Activated CD4-positive, alpha-beta memory T cell treated with anti-CD3 and anti-CD28 coated beads for 36 hours (primary cell): Measurements from ENCODE around the gene PTPRM. TPM values are rescaled to one million over a fixed set of nuclear protein-coding genes. Genes with fewer than 3 reads are reported as not detected.

Source experiments
- CTCF ChIA-PET: fragments of 350-600 bp; sonication (Branson Sonifier 250); formaldehyde crosslinking; loops from one replicate; lab custom pipeline; 2021; ENCODE audit warnings: antibody characterized with exemption, inconsistent platforms; lab: Charles Lee
- POLR2A ChIA-PET: fragments of 350-600 bp; sonication (Branson Sonifier 250); formaldehyde crosslinking; loops from one replicate; lab custom pipeline; 2021; ENCODE audit warnings: antibody characterized with exemption; lab: Charles Lee
- DNase-seq: peaks from one replicate; pipeline ENCODE4 v3.0.0-alpha.2; 2020
- H3K27ac Mint-ChIP-seq: one replicate; pipeline ENCODE4 v1.8.0; 2021; ENCODE audit warnings: mixed read lengths
- H3K27me3 Mint-ChIP-seq: one replicate; pipeline ENCODE4 v1.8.0; 2021; ENCODE audit warnings: mixed read lengths
- H3K36me3 Mint-ChIP-seq: one replicate; pipeline ENCODE4 v1.8.0; 2021; ENCODE audit warnings: mixed read lengths
- H3K4me1 Mint-ChIP-seq: one replicate; pipeline ENCODE4 v1.8.0; 2021; ENCODE audit warnings: low read depth, mixed read lengths
- H3K4me3 Mint-ChIP-seq: one replicate; pipeline ENCODE4 v1.8.0; 2021; ENCODE audit warnings: mild to moderate bottlenecking, mixed read lengths
- H3K9me3 Mint-ChIP-seq: one replicate; pipeline ENCODE4 v1.8.0; 2021; ENCODE audit warnings: mixed read lengths
- intact Hi-C: fragments of 100-400 bp; cut with micrococcal nuclease; formaldehyde crosslinking; loops from one replicate; pipeline ENCODE4 v1.15.1; 2023
- total RNA-seq, 2 experiments: library from RNA; stranded (reverse); gene quantifications; one replicate each; pipeline ENCODE4 v1.2.3, GENCODE V29; 2021

Gene PTPRM
- total RNA-seq, 2 experiments from 2014 or later, result 7.0 to 8.6 TPM

DNA sequence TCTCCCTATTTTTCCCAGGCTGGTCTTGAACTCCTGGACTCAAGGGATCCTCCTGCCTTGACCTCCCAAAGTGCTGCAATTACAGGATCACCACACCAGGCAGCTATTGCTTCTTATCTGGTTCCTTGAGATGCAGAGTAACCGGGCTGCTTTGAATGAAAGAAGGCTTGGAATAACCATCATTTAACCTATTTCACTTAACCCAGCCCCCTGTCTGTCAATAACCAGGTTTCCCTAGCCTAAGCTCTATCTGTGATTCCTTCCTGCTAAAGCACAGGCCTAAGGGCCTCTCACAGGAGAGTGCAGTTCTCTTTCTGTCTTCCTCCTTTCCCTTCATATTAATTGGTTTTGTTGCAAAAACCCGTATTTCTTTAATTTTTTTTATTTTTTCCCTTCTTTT lies 648.6 kb downstream of the PTPRM start:
- no peaks in the 10 kb centered on the region for H3K36me3 Mint-ChIP-seq
- H3K27ac Mint-ChIP-seq, result no peak overlapping the region
- DNase-seq, result no peak
- POLR2A ChIA-PET, result no interaction called here
- CTCF ChIA-PET, result no interaction called here
- H3K27me3 Mint-ChIP-seq, result no peaks in the 10 kb centered on the region
- peaks cover 2% of the 10 kb centered on the region for H3K9me3 Mint-ChIP-seq
- no peaks in the 10 kb centered on the region for H3K4me1 Mint-ChIP-seq
- intact Hi-C loops, result loop anchor here (5.0 kb wide), 1 partner anchor 523 kb away; no protein-coding TSS in a partner anchor
- H3K4me3 Mint-ChIP-seq, result no peak overlapping the region

GRCh38 chr18:8217051-8217564 lies 650.0 kb downstream of the PTPRM start:
- DNase-seq, result no peak

DNA sequence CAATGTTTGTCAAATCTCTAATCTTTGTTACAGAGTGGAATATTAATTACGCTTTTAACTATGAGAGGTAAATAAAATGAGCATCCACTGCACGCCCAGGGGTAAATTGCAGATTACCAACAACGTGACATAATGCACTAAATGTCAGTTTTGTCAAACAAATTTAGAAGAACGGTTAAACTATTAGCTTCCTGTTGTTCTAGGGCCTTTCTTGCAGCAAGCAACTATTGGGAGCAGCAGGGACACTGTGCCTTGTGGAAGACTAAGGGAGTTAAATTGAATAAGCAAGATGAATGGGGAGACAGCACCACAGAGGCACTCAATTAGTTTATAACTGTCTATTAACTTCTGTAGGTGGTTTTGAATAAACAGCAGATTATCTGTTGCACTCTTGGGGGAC lies 651.1 kb downstream of the PTPRM start:
- CTCF ChIA-PET, result no interaction called here

More at GRCh38 chr18:8217051-8217564, 650.0 kb downstream of the PTPRM start:
- POLR2A ChIA-PET, result no interaction called here
- H3K27me3 Mint-ChIP-seq, result no peaks in the 10 kb centered on the region
- CTCF ChIA-PET, result no interaction called here
- peaks cover 2% of the 10 kb centered on the region for H3K9me3 Mint-ChIP-seq
- intact Hi-C loops, result loop anchor here (5.0 kb wide), 1 partner anchor 525 kb away; no protein-coding TSS in a partner anchor
- H3K4me3 Mint-ChIP-seq, result no peak overlapping the region
- H3K36me3 Mint-ChIP-seq, result no peaks in the 10 kb centered on the region
- H3K27ac Mint-ChIP-seq, result no peak overlapping the region
- no peaks in the 10 kb centered on the region for H3K4me1 Mint-ChIP-seq

GRCh38 chr18:8221452-8221851 lies 654.3 kb downstream of the PTPRM start:
- Mint-ChIP-seq H3K4me3 (no peak overlapping the region), H3K36me3 (no peaks in the 10 kb centered on the region), H3K9me3 (peaks cover 6% of the 10 kb centered on the region), H3K27me3 (no peaks in the 10 kb centered on the region), H3K4me1 (no peaks in the 10 kb centered on the region), H3K27ac (no peak overlapping the region)
- DNase-seq, result no peak
- CTCF ChIA-PET, result no interaction called here
- intact Hi-C loops, result no loop called here
- POLR2A ChIA-PET, result no interaction called here

More for the DNA sequence above, 651.1 kb downstream of the PTPRM start:
- Mint-ChIP-seq H3K27me3 (no peaks in the 10 kb centered on the region), H3K9me3 (peaks cover 2% of the 10 kb centered on the region), H3K4me1 (no peaks in the 10 kb centered on the region), H3K36me3 (no peaks in the 10 kb centered on the region), H3K4me3 (no peak overlapping the region), H3K27ac (no peak overlapping the region)
- intact Hi-C loops, result loop anchor here (5.0 kb wide), 1 partner anchor 526 kb away; no protein-coding TSS in a partner anchor
- no peak for DNase-seq
- POLR2A ChIA-PET, result no interaction called here

GRCh38 chr18:8224576-8224975 lies 657.5 kb downstream of the PTPRM start:
- ChIA-PET CTCF (no interaction called here), POLR2A (no interaction called here)
- Mint-ChIP-seq H3K27ac (no peak overlapping the region), H3K9me3 (peaks cover 8% of the 10 kb centered on the region), H3K4me1 (no peaks in the 10 kb centered on the region), H3K36me3 (no peaks in the 10 kb centered on the region), H3K4me3 (no peak overlapping the region), H3K27me3 (no peaks in the 10 kb centered on the region)
- DNase-seq, result no peak
- intact Hi-C loops, result no loop called here

DNA sequence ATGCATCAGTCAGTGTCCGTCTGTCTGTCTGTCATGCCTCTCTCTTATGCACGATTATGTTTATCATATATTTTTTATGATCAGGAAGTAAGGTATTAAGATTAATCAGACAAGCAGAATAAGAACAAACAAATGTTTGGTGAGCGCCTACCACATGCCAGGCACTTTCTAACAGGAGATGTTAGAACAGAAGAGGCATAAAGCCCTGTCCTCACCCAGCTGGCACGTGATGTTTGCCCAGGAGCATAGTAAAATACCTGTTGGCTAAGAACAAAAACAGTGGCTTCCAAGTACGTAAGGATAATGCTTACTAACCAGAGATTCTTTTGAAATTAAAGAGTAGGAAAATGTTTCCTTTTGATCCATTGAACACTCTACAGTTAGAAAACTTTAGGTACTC lies 661.9 kb downstream of the PTPRM start:
- intact Hi-C loops, result no loop called here
- DNase-seq, result no peak
- H3K27me3 Mint-ChIP-seq, result no peaks in the 10 kb centered on the region
- no peaks in the 10 kb centered on the region for H3K36me3 Mint-ChIP-seq
- H3K9me3 Mint-ChIP-seq, result peaks cover 10% of the 10 kb centered on the region
- H3K4me1 Mint-ChIP-seq, result no peaks in the 10 kb centered on the region
- no peak overlapping the region for H3K4me3 Mint-ChIP-seq
- ChIA-PET POLR2A (no interaction called here), CTCF (interaction anchor here (0.6 kb wide), 1 partner anchor 190 kb away, joined by 3 read pairs; no protein-coding TSS in a partner anchor)
- no peak overlapping the region for H3K27ac Mint-ChIP-seq

- intact Hi-C loops, result no loop called here
- H3K4me1 Mint-ChIP-seq, result no peaks in the 10 kb centered on the region
- CTCF ChIA-PET, result no interaction called here
Observed at GRCh38 chr18:8229787-8230186, 662.7 kb downstream of the PTPRM start.

DNA sequence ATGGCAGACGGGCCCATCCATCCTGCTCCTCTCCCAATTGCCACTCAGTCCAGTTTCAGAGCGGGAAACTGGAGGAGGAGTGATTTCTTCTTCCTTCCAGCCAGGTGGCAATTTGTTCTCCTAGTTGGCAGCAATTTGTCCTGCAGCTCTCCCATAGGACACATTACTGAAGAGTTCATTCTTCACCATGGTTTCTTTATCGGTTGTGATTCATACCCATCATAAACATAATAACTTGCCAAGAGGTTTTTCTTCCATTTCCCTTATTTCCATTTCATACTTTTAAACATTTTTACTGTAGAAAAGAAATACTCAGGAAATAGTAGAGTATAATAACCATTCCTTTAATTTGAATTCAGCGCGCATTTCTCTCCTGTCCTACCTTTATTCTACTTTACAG lies 664.2 kb downstream of the PTPRM start:
- Mint-ChIP-seq H3K27me3 (no peaks in the 10 kb centered on the region), H3K4me1 (no peaks in the 10 kb centered on the region), H3K27ac (no peak overlapping the region), H3K9me3 (peaks cover 6% of the 10 kb centered on the region), H3K4me3 (no peak overlapping the region), H3K36me3 (no peaks in the 10 kb centered on the region)
- ChIA-PET POLR2A (no interaction called here), CTCF (no interaction called here)
- intact Hi-C loops, result no loop called here
- DNase-seq, result no peak

More at GRCh38 chr18:8229787-8230186, 662.7 kb downstream of the PTPRM start:
- Mint-ChIP-seq H3K27me3 (no peaks in the 10 kb centered on the region), H3K4me3 (no peak overlapping the region), H3K9me3 (peaks cover 10% of the 10 kb centered on the region), H3K36me3 (no peaks in the 10 kb centered on the region), H3K27ac (no peak overlapping the region)
- POLR2A ChIA-PET, result no interaction called here
- no peak for DNase-seq

- CTCF ChIA-PET, result no interaction called here
Observed at GRCh38 chr18:8232791-8233190, 665.7 kb downstream of the PTPRM start.

DNA sequence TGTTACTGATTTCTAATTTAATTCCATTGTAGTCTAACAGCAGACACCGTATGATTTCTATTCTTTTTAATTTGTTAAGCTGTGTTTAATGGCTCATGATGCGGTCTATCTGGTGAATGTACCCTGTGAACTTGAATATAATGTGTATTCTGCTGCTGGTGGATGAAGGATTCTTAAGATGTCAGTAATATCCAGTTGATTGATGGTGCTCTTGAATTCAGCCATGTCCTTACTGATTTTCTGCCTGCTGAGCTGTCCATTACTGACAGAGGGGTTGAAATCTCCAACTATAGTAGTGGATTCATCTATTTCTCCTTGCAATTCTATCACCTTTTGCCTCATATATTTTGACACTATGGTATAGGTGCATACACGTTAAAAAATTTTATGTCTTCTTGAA lies 668.8 kb downstream of the PTPRM start:
- Mint-ChIP-seq H3K36me3 (no peaks in the 10 kb centered on the region), H3K9me3 (peaks cover 2% of the 10 kb centered on the region), H3K4me1 (no peaks in the 10 kb centered on the region), H3K27ac (no peak overlapping the region), H3K4me3 (no peak overlapping the region), H3K27me3 (no peaks in the 10 kb centered on the region)
- no peak for DNase-seq
- POLR2A ChIA-PET, result no interaction called here
- CTCF ChIA-PET, result no interaction called here
- intact Hi-C loops, result no loop called here

More at GRCh38 chr18:8232791-8233190, 665.7 kb downstream of the PTPRM start:
- H3K9me3 Mint-ChIP-seq, result peaks cover 2% of the 10 kb centered on the region
- H3K27ac Mint-ChIP-seq, result no peak overlapping the region
- H3K36me3 Mint-ChIP-seq, result no peaks in the 10 kb centered on the region
- intact Hi-C loops, result no loop called here
- H3K27me3 Mint-ChIP-seq, result no peaks in the 10 kb centered on the region
- DNase-seq, result no peak
- POLR2A ChIA-PET, result no interaction called here
- no peaks in the 10 kb centered on the region for H3K4me1 Mint-ChIP-seq
- no peak overlapping the region for H3K4me3 Mint-ChIP-seq

DNA sequence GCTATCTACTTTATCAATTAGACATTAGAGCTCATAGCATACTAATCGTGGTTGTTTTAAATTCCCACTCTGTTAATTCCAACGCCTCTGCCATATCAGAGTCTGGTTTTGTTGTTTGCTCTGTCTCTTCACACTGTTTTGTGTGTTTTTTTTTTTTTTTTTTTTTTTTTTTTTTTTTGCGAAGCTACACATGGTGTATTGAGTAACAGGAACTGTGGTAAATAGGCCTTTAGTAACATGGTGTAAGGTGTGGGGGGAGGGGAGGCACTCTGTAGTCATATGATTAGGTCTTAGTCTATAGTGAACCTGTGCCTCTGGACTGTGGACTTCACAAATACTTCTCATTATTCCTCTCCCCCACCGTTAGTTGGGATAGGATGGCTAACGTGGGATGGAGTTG lies 671.4 kb downstream of the PTPRM start:
- CTCF ChIA-PET, result no interaction called here
- H3K9me3 Mint-ChIP-seq, result no peaks in the 10 kb centered on the region
- no peak for DNase-seq
- no peaks in the 10 kb centered on the region for H3K36me3 Mint-ChIP-seq
- H3K4me3 Mint-ChIP-seq, result no peak overlapping the region
- POLR2A ChIA-PET, result no interaction called here
- intact Hi-C loops, result no loop called here
- no peaks in the 10 kb centered on the region for H3K27me3 Mint-ChIP-seq
- H3K4me1 Mint-ChIP-seq, result no peaks in the 10 kb centered on the region
- H3K27ac Mint-ChIP-seq, result no peak overlapping the region

DNA sequence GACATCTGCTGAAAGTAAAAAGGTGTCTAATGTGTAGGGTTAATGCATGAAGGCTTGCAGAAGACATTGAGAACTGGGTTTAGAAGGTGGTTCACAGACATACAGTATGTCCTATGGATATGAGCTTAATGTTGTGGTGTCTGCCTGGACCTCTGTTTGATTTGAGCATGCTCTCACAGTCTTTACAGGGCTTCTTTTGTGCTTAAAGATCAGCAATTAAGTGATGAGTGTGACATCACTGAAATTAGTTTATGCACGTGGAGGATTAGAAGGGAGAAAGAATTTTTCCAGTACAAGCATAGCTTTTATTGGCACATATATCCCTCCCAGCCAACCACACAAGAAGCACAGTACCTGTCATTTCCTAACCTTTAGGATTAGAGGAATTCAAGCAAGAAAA lies 674.6 kb downstream of the PTPRM start:
- Mint-ChIP-seq H3K27me3 (no peaks in the 10 kb centered on the region), H3K27ac (no peak overlapping the region), H3K4me3 (no peak overlapping the region), H3K36me3 (no peaks in the 10 kb centered on the region), H3K9me3 (peaks cover 3% of the 10 kb centered on the region), H3K4me1 (no peaks in the 10 kb centered on the region)
- CTCF ChIA-PET, result no interaction called here
- intact Hi-C loops, result no loop called here
- no peak for DNase-seq
- POLR2A ChIA-PET, result no interaction called here

GRCh38 chr18:8242151-8242696 lies 675.1 kb downstream of the PTPRM start:
- no peaks in the 10 kb centered on the region for H3K36me3 Mint-ChIP-seq
- H3K9me3 Mint-ChIP-seq, result peaks cover 3% of the 10 kb centered on the region
- DNase-seq, result no peak
- intact Hi-C loops, result no loop called here
- no peak overlapping the region for H3K27ac Mint-ChIP-seq
- ChIA-PET POLR2A (no interaction called here), CTCF (no interaction called here)
- no peaks in the 10 kb centered on the region for H3K27me3 Mint-ChIP-seq
- H3K4me1 Mint-ChIP-seq, result no peaks in the 10 kb centered on the region
- H3K4me3 Mint-ChIP-seq, result no peak overlapping the region
